Muscle layer of colon (tissue), 2 donors: ENCODE results near the gene SMTNL1.

Experiments
- H3K27ac ChIP-seq: one replicate; pipeline ENCODE4 v1.7.0; 2013; ENCODE audit warnings: low read depth, mild to moderate bottlenecking, low read length, moderate library complexity
- H3K27me3 ChIP-seq, 2 donors: one replicate each; pipeline ENCODE4 v1.7.0; 2013; ENCODE audit warnings: low read length in 2 of 2, mild to moderate bottlenecking in 2 of 2; ENCODE audit not compliant: insufficient read depth in 2 of 2, control insufficient read depth in 1 of 2
- H3K36me3 ChIP-seq: one replicate; pipeline ENCODE4 v1.7.0; 2013; ENCODE audit warnings: mild to moderate bottlenecking, low read length; ENCODE audit not compliant: insufficient read depth
- H3K4me1 ChIP-seq: one replicate; pipeline ENCODE4 v1.7.0; 2013; ENCODE audit warnings: mild to moderate bottlenecking, low read length; ENCODE audit not compliant: insufficient read depth
- H3K4me3 ChIP-seq, 2 donors: one replicate each; pipeline ENCODE4 v1.7.0; 2013; ENCODE audit warnings: low read length in 2 of 2, low read depth in 1 of 2, mild to moderate bottlenecking in 1 of 2, moderate library complexity in 1 of 2
- H3K9ac ChIP-seq: one replicate; pipeline ENCODE4 v1.7.0; 2013; ENCODE audit warnings: low read length
- H3K9me3 ChIP-seq: one replicate; pipeline ENCODE4 v1.7.0; 2013; ENCODE audit warnings: mild to moderate bottlenecking, low read length
- donor health status: abdominal sarcoma.
- donor health status: Adenocarcinoma of cecum.

The SMTNL1 gene

GRCh38 chr11:57571606-57572005 is 34.2 kb downstream of the SMTNL1 start:
- H3K27me3 ChIP-seq: no peaks in the 10 kb centered on the region
- H3K27ac ChIP-seq: no peak overlapping the region
- H3K36me3 ChIP-seq: no peaks in the 10 kb centered on the region
- no peak overlapping the region for H3K4me3 ChIP-seq
- H3K9ac ChIP-seq: no peak overlapping the region
- H3K4me1 ChIP-seq: peaks cover 11% of the 10 kb centered on the region
- no peaks in the 10 kb centered on the region for H3K9me3 ChIP-seq

- Histone ChIP-seq H3K27ac (no peak overlapping the region), H3K9ac (no peak overlapping the region), H3K4me3 (no peak overlapping the region), H3K36me3 (no peaks in the 10 kb centered on the region), H3K9me3 (no peaks in the 10 kb centered on the region), H3K4me1 (peaks cover 2% of the 10 kb centered on the region), H3K27me3 (no peaks in the 10 kb centered on the region)
Measured at GRCh38 chr11:57574061-57574460, 36.7 kb downstream of the SMTNL1 start.

GRCh38 chr11:57584341-57584740 is 46.9 kb downstream of the SMTNL1 start:
- H3K36me3 ChIP-seq: no peaks in the 10 kb centered on the region
- H3K9me3 ChIP-seq: no peaks in the 10 kb centered on the region
- H3K27ac ChIP-seq: no peak overlapping the region
- H3K4me3 ChIP-seq: no peak overlapping the region
- no peak overlapping the region for H3K9ac ChIP-seq
- no peaks in the 10 kb centered on the region for H3K4me1 ChIP-seq
- no peaks in the 10 kb centered on the region for H3K27me3 ChIP-seq

- H3K9me3 ChIP-seq: no peaks in the 10 kb centered on the region
Measured at GRCh38 chr11:57585301-57585700, 47.9 kb downstream of the SMTNL1 start.

GRCh38 chr11:57586711-57587245 is 49.4 kb downstream of the SMTNL1 start:
- Histone ChIP-seq H3K9ac (no peak overlapping the region), H3K9me3 (no peaks in the 10 kb centered on the region), H3K4me1 (no peaks in the 10 kb centered on the region), H3K36me3 (no peaks in the 10 kb centered on the region), H3K27me3 (no peaks in the 10 kb centered on the region), H3K27ac (no peak overlapping the region), H3K4me3 (no peak overlapping the region)

More at GRCh38 chr11:57585301-57585700, 47.9 kb downstream of the SMTNL1 start:
- Histone ChIP-seq H3K4me1 (no peaks in the 10 kb centered on the region), H3K4me3 (no peak overlapping the region), H3K27ac (no peak overlapping the region), H3K27me3 (no peaks in the 10 kb centered on the region), H3K36me3 (no peaks in the 10 kb centered on the region), H3K9ac (no peak overlapping the region)

GRCh38 chr11:57588046-57588710 is 50.8 kb downstream of the SMTNL1 start:
- Histone ChIP-seq H3K9ac (no peak overlapping the region), H3K36me3 (no peaks in the 10 kb centered on the region), H3K4me3 (no peak overlapping the region), H3K27ac (no peak overlapping the region), H3K9me3 (no peaks in the 10 kb centered on the region), H3K27me3 (no peaks in the 10 kb centered on the region), H3K4me1 (no peaks in the 10 kb centered on the region)

GRCh38 chr11:57596266-57596885 is 59.0 kb downstream of the SMTNL1 start:
- H3K27me3 ChIP-seq: no peaks in the 10 kb centered on the region
- peaks cover 6% of the 10 kb centered on the region for H3K36me3 ChIP-seq
- no peak overlapping the region for H3K4me3 ChIP-seq
- no peaks in the 10 kb centered on the region for H3K9me3 ChIP-seq
- H3K4me1 ChIP-seq: peaks cover 17% of the 10 kb centered on the region
- no peak overlapping the region for H3K9ac ChIP-seq
- H3K27ac ChIP-seq: no peak overlapping the region

GRCh38 chr11:57597461-57597915 is 60.1 kb downstream of the SMTNL1 start, which contains the start of gene SERPING1:
Gene SERPING1 (plus strand): TSS chr11:57597685. CDS start chr11:57598271, 586 bp downstream.
- Histone ChIP-seq H3K36me3 (peaks cover 6% of the 10 kb centered on the region), H3K27ac (peak within 1 kb of the TSS; percentile 73), H3K4me3 (peak within 1 kb of the TSS; percentile 45 to 78), H3K4me1 (peaks cover 17% of the 10 kb centered on the region), H3K9me3 (no peaks in the 10 kb centered on the region), H3K27me3 (no peaks in the 10 kb centered on the region), H3K9ac (peak within 1 kb of the TSS; percentile 55)

GRCh38 chr11:57597916-57598830 is 60.8 kb downstream of the SMTNL1 start:
- Histone ChIP-seq H3K27me3 (no peaks in the 10 kb centered on the region), H3K4me3 (peak overlapping the region; percentile 45 to 78), H3K9me3 (no peaks in the 10 kb centered on the region), H3K36me3 (peaks cover 6% of the 10 kb centered on the region), H3K27ac (peak overlapping the region; percentile 73), H3K4me1 (peaks cover 17% of the 10 kb centered on the region), H3K9ac (peak overlapping the region; percentile 55)

GRCh38 chr11:57598831-57599155 is 61.4 kb downstream of the SMTNL1 start:
- Histone ChIP-seq H3K4me3 (peak overlapping the region; percentile 45 to 78), H3K27ac (peak overlapping the region; percentile 73), H3K9ac (peak overlapping the region; percentile 55), H3K4me1 (peaks cover 17% of the 10 kb centered on the region), H3K9me3 (no peaks in the 10 kb centered on the region), H3K36me3 (peaks cover 6% of the 10 kb centered on the region), H3K27me3 (no peaks in the 10 kb centered on the region)

GRCh38 chr11:57599381-57599780 is 62.0 kb downstream of the SMTNL1 start:
- peak overlapping the region; percentile 73 for H3K27ac ChIP-seq
- H3K36me3 ChIP-seq: peaks cover 6% of the 10 kb centered on the region
- H3K27me3 ChIP-seq: no peaks in the 10 kb centered on the region
- no peaks in the 10 kb centered on the region for H3K9me3 ChIP-seq
- peaks cover 17% of the 10 kb centered on the region for H3K4me1 ChIP-seq
- H3K9ac ChIP-seq: no peak overlapping the region
- peak overlapping the region in 1 of 2 donors; percentile 78 for H3K4me3 ChIP-seq
